NCI-H146 (cell line): ENCODE data around the gene DENND1A.

Experiments used
- DNase-seq: peaks from one replicate; lab custom pipeline; 2025; lab: John Stamatoyannopoulos, UW

DENND1A gene

GRCh38 chr9:123614306-123615263, 315.3 kb downstream of the DENND1A start:
- DNase-seq: peak; percentile 69

DNA sequence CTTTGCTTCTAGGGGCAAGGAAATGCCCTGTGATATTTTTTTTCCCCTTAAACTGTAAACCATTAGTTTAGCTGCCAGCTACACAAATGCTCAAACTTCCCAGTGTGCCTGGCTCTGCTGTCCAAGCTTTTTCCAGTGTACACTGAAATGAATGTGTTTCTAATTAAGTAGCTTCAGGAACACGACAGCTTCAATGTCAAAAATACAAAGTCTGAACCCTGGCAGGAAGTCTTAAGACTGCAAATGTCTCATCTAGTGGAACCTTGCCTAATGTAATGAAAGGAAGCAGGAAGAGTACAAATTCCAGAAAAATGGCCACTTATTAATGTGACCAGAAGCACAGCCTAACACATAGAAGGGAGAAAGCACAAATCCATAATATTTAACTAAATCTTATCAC, 318.7 kb downstream of the DENND1A start:
- DNase-seq: no peak

DNA sequence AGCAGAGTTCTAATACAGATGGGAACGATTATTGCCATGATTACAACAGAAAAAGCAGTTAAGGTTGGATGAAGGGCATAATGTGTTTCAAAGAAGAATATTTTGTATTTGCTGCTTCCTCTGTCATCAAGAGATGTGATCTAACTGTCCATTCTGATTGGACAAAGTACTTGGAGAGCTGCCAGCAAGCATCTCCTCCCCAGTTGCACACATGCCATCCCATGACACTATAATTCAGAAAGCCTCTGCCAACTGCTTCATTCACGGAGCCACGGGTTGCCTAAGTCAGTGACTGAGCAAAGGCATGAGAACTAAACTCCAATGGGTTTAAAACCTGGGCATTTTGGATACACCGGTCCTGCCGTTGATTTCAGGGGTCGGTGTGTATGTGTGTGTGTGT, 320.1 kb downstream of the DENND1A start:
- no peak for DNase-seq

- DNase-seq: no peak
Observed at GRCh38 chr9:123608104-123608503, 321.8 kb downstream of the DENND1A start.

- no peak for DNase-seq
Observed at GRCh38 chr9:123607479-123607878, 322.4 kb downstream of the DENND1A start.

DNA sequence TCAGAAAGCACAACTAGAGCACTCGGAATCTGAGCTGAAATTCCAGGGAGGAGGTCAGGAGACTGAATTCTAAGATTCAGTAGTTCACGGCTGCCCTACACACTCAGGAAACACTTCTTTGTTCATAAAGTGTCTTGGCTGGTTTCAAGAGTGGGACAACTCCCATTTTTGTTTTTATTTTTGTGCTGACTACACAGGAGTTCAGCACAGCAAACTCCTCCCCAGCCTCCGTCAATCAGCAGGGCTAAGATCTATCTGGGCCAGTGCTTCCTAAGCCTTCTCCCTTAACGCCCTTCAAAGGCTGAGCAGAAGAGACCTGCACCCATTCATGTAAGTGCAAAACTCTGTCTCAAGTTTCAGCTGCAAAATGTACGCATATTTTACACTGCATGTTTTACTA, 323.8 kb downstream of the DENND1A start:
- no peak for DNase-seq

- DNase-seq: no peak
Observed at GRCh38 chr9:123605286-123605685, 324.6 kb downstream of the DENND1A start.

GRCh38 chr9:123604861-123605260, 325.1 kb downstream of the DENND1A start:
- no peak for DNase-seq

- no peak for DNase-seq
Observed at GRCh38 chr9:123601828-123602227, 328.1 kb downstream of the DENND1A start.

DNA sequence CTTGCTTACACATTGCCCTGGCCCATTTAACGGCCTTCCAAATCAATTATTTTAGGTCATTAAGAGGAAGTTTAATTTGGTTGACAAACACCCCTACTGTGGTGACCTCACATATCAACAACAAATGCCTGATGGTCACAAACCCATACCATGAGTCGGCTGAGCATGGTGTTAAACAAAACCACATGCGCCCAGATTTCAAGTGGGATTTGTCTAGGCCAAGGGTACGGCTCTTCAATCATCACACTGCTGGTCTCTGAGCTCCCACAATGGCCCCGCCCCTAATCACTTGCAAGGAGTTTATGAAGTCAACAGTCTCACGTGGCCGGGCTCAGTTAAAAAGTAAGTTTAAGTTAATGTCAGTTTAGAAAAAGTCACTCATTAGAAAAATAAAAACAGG, 330.1 kb downstream of the DENND1A start:
- no peak for DNase-seq

DNA sequence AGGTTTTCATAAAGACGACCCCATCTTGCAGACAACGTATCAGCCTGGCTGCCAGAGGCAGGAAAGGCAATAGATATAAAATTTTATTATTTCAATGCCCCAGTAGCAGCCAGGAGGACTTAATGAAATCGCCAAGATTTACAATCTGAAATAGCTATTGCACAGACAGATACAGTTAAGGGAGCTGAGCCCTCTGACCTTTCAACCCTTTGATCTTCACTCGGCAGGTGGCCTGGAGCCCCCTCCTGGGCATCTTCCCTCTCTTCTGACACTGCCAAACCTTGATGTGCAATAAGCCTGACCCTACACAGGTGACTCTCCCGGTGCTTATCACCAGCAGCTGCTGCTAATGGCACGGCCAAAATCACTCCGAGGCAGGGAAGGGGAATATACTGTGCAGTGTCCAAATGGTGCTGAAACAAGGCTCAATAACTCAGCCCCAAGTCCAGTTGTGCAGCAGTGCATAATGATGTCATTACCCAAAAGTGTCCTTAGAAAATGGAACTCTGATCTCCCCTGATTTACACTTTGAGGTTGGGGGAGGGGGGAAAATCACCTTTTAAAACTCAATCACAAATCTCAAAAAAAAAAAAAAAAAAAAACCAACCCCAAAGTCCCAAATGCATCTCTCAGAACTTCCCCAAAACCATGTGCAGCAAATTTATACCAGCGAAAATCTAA, 331.9 kb downstream of the DENND1A start:
- DNase-seq: peak; percentile 26

GRCh38 chr9:123597048-123597447, 332.9 kb downstream of the DENND1A start:
- no peak for DNase-seq

DNA sequence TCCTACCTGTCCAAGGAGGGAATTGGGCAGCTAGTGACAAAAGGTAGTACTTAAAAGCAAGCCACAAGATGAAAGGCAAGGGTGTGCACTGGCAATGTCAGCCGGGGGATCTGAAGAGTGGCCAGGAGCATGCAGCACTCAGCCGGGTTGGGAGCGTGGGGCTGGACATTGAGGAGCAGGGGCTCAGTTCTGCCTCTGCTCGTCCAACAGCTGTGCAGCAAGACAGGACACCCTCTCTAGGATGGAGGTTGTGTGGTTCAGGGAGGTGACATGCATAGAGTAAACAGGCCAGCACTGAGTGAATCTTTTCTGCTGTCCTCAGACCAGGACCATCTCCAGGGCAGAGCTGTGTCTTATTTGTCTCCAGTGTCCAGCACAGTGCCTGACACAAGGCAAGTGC, 338.6 kb downstream of the DENND1A start:
- DNase-seq: no peak

DNA sequence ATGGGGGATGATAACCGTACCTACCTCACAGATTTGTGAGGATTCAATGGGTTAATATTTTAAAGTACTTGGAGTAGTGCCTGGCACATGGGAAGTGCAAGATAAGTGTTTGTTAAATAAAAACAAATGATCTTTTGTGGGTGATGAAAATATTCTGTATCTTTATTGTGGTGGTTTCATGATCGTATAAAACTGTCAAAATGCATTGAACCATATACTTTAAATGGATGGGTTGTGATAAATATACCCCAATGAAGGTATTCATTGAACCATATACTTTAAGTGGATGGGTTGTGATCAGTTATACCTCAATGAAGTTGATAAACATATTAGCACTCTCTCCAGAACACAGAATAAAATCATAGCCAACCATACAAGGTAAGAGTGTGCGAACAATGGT, 339.4 kb downstream of the DENND1A start:
- no peak for DNase-seq

- DNase-seq: no peak
Observed at GRCh38 chr9:123589361-123590239, 340.3 kb downstream of the DENND1A start.

DNA sequence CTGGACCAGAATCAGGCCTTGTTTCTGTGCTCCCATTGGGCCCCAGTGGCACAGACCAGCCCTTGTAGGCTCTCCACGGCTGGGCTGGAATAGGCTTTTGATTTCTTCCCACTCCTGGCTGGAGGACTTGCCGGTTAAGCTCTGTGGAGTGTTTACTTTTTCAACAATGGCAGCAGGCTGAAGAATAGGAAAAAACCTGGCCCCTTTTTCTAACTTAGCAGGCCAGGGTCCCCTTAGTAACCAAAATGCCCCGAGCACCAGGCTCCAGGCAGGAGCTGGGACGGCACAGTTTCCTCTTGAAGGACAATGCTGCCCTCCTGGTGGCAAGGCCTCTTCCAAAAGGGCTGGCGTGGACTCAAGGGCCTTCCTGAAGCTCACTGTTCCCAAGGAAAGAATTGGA, 343.7 kb downstream of the DENND1A start:
- DNase-seq: no peak

DNA sequence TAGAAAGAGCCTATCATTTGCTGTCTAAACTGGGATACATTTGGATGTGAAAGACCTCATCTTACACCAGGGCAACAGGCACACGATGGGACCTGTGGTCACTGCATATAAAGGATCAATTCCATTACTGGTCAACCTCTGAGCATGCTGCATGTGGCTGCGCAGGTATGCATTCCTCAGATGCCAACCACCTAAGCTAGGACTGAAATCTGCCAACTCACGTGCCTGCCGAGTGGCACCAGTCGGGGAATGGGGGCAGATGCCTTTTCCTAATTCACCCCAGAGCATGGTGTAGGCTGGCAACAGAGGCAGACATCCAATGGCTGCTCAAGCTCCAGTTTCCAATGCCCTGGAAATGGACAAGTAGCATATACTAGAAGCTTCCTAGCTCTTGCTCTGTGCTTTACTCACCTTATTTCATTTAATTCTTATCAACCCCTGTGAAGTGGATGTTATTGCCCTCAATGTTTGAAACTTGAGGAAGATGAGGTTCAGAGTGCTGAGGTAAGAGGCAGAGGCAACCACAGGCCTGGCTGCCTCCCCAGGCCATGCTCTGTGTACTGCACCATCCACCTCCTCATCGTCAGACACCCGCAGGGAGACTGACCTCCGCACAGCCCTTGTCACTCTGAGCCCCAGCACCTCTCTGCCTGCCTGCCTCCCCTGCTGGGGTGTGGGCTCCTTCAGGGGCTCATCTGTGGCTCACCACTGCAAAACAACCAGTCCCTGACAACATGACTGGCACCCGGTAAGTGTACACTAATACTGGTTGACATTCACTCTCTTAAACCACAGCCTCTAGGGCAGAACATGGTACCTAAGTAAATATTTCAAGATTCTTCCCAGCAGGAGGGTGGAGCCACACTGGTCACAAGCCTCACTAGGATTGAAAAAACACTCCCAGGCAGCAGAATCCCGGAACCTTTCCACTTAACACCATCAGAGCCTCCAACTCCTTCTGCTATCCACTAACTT, 345.4 kb downstream of the DENND1A start:
- no peak for DNase-seq

DNA sequence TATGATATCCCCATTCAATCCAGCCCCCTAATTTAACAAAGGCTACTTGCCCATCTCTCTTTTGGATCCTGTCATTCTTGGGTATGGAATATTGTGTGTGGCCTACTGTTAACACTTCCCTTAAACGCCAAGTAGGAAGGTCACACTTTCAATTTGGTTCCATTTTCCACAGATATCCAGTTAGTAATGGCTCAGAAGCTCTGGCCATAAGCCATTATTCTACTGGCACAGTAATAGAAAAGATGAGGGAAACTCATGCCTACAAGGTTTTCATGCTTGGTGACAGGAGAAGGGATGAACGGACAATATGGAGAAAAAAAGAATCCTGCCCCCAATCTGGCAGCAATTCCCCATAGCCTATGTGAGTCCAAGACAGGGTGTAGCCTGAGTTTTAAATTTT, 346.3 kb downstream of the DENND1A start:
- no peak for DNase-seq

GRCh38 chr9:123571240-123571639, 358.7 kb downstream of the DENND1A start:
- no peak for DNase-seq

DNA sequence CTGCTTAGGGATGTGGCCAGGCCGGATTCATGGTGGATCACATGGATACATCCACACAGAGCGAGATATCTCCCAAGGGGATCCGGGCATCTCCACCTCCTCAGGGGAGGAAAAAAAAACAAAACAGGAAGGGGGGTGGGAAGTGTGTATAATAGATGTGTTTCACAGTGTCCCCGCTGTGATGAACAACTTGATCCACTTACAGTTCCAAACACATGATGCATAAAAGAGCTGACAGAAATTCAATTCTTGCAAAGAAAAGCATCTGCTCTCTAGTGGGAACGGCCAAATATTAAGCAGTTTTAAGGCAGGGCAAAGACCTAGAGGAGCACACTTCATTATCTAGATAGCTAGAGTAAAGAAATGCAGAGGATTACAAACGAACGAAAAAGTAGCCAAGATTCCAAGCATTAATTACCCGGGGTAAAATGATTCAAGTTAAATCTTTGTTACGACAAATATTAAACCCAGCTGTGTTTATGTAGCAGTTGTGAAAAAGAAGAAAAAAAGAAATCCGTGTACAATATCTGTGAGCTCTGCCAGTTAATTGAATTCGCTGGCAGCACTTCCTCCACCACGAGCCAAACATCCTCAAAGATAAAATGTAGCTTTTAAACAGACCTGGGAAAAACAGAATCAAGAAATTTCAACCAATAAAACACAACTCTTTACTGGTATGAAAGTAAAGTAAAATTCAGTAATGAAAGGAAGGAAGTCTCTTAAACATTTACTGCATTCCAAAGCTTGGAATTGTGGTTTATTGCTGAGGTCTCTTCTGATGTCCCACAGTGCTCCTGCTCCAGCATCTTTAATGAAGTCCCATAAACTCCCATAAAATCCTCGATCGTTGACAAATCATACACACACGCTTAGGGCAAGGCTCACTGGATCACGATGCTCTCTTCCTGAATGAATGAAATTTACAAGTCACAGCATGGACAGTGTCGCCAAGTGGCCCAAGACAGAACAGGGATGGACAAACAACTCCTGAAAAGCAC, 360.9 kb downstream of the DENND1A start:
- DNase-seq: no peak
